ENCODE data around the gene BRDT.

BRDT gene

GRCh38 chr1:91949356-91949699 is at the start of gene BRDT:
Gene BRDT (plus strand): TSS chr1:91949401. CDS start chr1:91962755, 13,354 bp downstream.
- DNase-seq (ENCODE audit: low spot score), result no peak

- no peak for DNase-seq (ENCODE audit: low spot score)
Observed at GRCh38 chr1:91900562-91900961, 48.6 kb upstream of the BRDT start.

- no peak for DNase-seq (ENCODE audit: low spot score)
Observed at GRCh38 chr1:91901231-91901630, 48.0 kb upstream of the BRDT start.

GRCh38 chr1:91912266-91912665 is 36.9 kb upstream of the BRDT start:
- no peak for DNase-seq (ENCODE audit: low spot score)

GRCh38 chr1:91913018-91913417 is 36.2 kb upstream of the BRDT start:
- DNase-seq (ENCODE audit: low spot score), result no peak

GRCh38 chr1:91916046-91916445 is 33.2 kb upstream of the BRDT start:
- no peak for DNase-seq (ENCODE audit: low spot score)

GRCh38 chr1:91916811-91917460 is 32.3 kb upstream of the BRDT start:
- no peak for DNase-seq (ENCODE audit: low spot score)

- DNase-seq (ENCODE audit: low spot score), result no peak
Observed at GRCh38 chr1:91919962-91920361, 29.2 kb upstream of the BRDT start.

GRCh38 chr1:91924146-91924545 is 25.1 kb upstream of the BRDT start:
- no peak for DNase-seq (ENCODE audit: low spot score)

GRCh38 chr1:91925644-91926435 is 23.4 kb upstream of the BRDT start:
- DNase-seq (ENCODE audit: low spot score), result no peak

- no peak for DNase-seq (ENCODE audit: low spot score)
Observed at GRCh38 chr1:91928026-91928425, 21.2 kb upstream of the BRDT start.

GRCh38 chr1:91929250-91929649 is 20.0 kb upstream of the BRDT start:
- DNase-seq (ENCODE audit: low spot score), result no peak

GRCh38 chr1:91937613-91938012 is 11.6 kb upstream of the BRDT start:
- DNase-seq (ENCODE audit: low spot score), result no peak

- DNase-seq (ENCODE audit: low spot score), result no peak
Observed at GRCh38 chr1:91940496-91940895, 8.7 kb upstream of the BRDT start.

- no peak for DNase-seq (ENCODE audit: low spot score)
Observed at GRCh38 chr1:91944087-91944486, 5.1 kb upstream of the BRDT start.

- DNase-seq (ENCODE audit: low spot score), result no peak
Observed at GRCh38 chr1:91948097-91948496, 1.1 kb upstream of the BRDT start.

- peak; percentile 92 for DNase-seq (ENCODE audit: low spot score)
Observed at GRCh38 chr1:91948501-91949355, 473 bp upstream of the BRDT start.

- DNase-seq (ENCODE audit: low spot score), result no peak
Observed at GRCh38 chr1:91952187-91952586, 3.0 kb downstream of the BRDT start.

GRCh38 chr1:91958926-91959325 is 9.7 kb downstream of the BRDT start:
- no peak for DNase-seq (ENCODE audit: low spot score)

GRCh38 chr1:91968334-91968733 is 19.1 kb downstream of the BRDT start:
- DNase-seq (ENCODE audit: low spot score), result no peak

- no peak for DNase-seq (ENCODE audit: low spot score)
Observed at GRCh38 chr1:91979383-91979782, 30.2 kb downstream of the BRDT start.

- no peak for DNase-seq (ENCODE audit: low spot score)
Observed at GRCh38 chr1:91980663-91981062, 31.5 kb downstream of the BRDT start.
